ENCODE measurements around the gene CD4.

The CD4 gene

GRCh38 chr12:6817098-6817497 is 27.8 kb downstream of the CD4 start:
- DNase-seq: no peak

GRCh38 chr12:6817662-6818157 is 28.4 kb downstream of the CD4 start:
- DNase-seq: no peak

GRCh38 chr12:6818222-6818621 is 28.9 kb downstream of the CD4 start:
- DNase-seq: no peak

- DNase-seq: no peak
Observed at GRCh38 chr12:6818645-6819044, 29.3 kb downstream of the CD4 start.

GRCh38 chr12:6819106-6820030 is 30.0 kb downstream of the CD4 start:
- no peak for DNase-seq

GRCh38 chr12:6820166-6820565 is 30.8 kb downstream of the CD4 start:
- DNase-seq: no peak

GRCh38 chr12:6821591-6822425 is 32.5 kb downstream of the CD4 start, which contains the start of gene GPR162:
TSS of gene GPR162 (plus strand) at chr12:6821821. CDS start at chr12:6823899, 2,078 bp downstream.
- no peak for DNase-seq

GRCh38 chr12:6822426-6823135 is 33.3 kb downstream of the CD4 start:
- no peak for DNase-seq

- no peak for DNase-seq
Observed at GRCh38 chr12:6823182-6824084, 34.1 kb downstream of the CD4 start.

- no peak for DNase-seq
Observed at GRCh38 chr12:6824085-6824775, 34.9 kb downstream of the CD4 start.

- no peak for DNase-seq
Observed at GRCh38 chr12:6824901-6825381, 35.6 kb downstream of the CD4 start.

- peak; percentile 71 for DNase-seq
Observed at GRCh38 chr12:6825398-6826124, 36.2 kb downstream of the CD4 start.

- no peak for DNase-seq
Observed at GRCh38 chr12:6826125-6826733, 36.9 kb downstream of the CD4 start.

- no peak for DNase-seq
Observed at GRCh38 chr12:6826734-6827436, 37.6 kb downstream of the CD4 start.

GRCh38 chr12:6827437-6827911 is 38.1 kb downstream of the CD4 start:
- DNase-seq: no peak

- DNase-seq: no peak
Observed at GRCh38 chr12:6827982-6828780, 38.9 kb downstream of the CD4 start, which contains the start of gene P3H3. TSS of gene P3H3 (plus strand) at chr12:6828407. CDS start at chr12:6828441, 34 bp downstream.

GRCh38 chr12:6828781-6829535 is 39.6 kb downstream of the CD4 start:
- peak; percentile 29 for DNase-seq

Data from activated CD4-positive, alpha-beta T cell treated with anti-CD3 and anti-CD28 coated beads for 1 hour (primary cell).